Hematopoietic multipotent progenitor cell treated with erythropoietin and hydrocortisone succinate and interleukin-3 and kit ligand, for 17 days (in vitro differentiated cells): Measurements from ENCODE around the gene DUS1L.

Experiments used
- DNase-seq: peaks from one replicate; pipeline ENCODE4 v3.0.0-alpha.2; 2015; ENCODE audit warnings: low spot score

Gene DUS1L

DNA sequence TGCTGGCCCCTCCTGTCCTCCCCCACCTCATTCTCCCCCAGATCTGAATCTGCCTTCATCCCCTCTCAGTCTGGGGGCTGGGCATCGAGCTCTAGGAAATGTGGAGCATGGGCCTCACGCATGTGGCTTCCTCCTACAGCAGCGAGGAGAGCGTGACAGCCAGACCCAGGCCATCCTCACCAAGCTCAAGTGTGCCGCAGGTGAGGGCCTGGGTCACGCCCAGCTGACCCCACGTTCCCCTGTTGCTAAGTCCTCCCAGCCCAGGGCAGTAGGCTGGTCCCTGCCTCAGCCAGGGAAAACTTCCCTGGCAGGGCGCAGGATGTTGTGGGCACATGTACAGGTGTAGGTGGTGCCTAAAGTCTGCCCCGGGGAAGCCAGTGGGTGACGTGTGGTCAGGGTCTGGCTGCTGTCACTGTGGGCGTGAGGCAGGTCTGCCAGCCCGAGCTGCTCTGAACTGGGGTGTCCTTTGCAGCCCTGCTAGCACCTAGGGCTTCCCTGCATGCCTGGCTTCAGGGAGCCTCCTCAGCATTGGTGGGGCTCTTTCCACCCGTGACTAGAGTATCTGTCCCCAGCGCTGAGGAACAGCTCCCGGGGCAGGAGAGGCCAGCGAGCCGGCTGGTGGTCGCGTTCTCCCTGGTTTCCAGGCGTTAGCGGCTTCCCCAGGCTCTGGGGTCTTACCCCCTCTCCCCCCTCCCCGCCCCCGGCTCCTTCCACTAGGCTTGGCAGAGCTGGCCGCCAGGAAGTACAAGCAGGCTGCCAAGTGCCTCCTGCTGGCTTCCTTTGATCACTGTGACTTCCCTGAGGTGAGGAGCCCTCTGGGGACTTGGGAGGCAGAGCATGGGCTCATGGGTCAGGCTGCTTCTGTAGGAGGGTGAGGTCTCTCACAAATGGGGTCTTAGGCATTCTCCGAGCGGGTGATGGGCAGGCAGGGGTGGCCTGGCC is 10.3 kb downstream of the DUS1L start:
- no peak for DNase-seq

- DNase-seq: no peak
These were observed 11.1 kb downstream of the DUS1L start for GRCh38 chr17:82054351-82055022.

- no peak for DNase-seq
These were observed 11.9 kb downstream of the DUS1L start for GRCh38 chr17:82053556-82054263.

- DNase-seq: no peak
These were observed 12.5 kb downstream of the DUS1L start for GRCh38 chr17:82053130-82053529.

DNA sequence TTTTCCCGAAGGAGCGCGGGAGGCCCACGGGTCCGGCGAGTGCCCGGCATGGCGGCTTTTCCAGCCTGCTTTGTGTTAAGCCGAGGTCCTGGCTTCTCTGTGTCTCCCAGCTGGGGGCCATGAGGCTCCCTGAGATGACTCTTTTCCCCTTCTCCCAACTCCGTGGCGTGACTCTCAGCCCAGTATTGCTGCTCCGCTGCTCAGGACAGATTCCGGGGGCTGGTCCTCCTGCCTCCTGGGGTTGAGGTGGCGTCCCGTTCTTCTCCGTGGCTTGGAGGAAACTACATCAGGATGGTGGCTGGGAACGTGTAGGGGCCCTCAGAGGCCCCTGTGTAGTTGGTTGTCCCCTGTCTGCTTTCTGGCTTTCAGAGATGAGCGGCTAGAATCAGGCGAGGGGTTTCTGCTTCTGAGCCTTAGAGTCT is 13.0 kb downstream of the DUS1L start:
- DNase-seq: no peak

DNA sequence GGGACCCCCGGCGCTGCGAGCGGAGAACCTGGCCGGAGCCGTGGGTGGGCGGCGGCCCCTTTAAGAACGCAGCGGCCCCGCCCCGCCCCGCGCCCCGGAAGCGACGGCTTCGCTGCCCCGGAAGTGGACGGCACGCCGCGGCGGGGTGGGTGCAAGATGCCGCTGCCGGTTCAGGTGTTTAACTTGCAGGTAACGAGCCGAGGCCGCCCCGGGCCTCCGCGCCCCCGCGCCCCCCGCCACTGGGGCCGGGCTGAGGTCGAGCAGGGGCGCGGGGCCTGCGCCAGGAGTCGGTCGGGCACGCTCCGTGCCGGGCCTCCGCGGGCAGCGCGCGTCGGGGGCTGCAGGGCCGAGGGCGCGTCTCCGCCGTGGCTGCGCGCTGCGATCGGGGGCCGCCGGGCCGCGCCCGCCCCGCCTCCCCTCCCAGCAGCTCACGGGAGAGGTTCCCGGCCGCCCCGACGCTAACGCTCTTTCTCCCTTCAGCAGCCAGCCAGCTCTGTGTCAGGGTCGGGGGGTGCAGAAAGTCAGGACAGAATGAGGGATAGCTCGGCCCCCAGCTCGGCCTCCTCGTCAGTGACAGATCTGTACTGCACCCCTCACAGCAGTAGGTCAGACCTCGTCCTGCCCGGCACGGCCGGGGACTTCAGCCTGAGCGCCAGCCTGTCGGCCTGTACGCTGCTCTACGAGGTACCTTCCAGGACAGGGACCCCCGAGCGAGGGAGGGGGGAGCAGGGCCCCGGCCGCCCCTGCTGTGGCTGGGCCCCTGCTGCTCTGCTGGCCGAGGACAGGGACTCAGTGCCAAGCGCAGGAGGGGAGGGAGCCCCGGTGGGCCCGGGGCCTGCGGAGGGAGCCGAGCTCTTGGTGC is 13.6 kb downstream of the DUS1L start, which contains the start of the genes GPS1 and RFNG:
Gene GPS1 (plus strand): TSS at position 123 of the 862 bp plus-strand sequence. CDS start 34 bp downstream, at position 157.
Gene RFNG (minus strand): TSS at position 36 of the 862 bp plus-strand sequence. CDS start 45 bp downstream, outside the sequence.
- DNase-seq: peak; percentile 68

DNA sequence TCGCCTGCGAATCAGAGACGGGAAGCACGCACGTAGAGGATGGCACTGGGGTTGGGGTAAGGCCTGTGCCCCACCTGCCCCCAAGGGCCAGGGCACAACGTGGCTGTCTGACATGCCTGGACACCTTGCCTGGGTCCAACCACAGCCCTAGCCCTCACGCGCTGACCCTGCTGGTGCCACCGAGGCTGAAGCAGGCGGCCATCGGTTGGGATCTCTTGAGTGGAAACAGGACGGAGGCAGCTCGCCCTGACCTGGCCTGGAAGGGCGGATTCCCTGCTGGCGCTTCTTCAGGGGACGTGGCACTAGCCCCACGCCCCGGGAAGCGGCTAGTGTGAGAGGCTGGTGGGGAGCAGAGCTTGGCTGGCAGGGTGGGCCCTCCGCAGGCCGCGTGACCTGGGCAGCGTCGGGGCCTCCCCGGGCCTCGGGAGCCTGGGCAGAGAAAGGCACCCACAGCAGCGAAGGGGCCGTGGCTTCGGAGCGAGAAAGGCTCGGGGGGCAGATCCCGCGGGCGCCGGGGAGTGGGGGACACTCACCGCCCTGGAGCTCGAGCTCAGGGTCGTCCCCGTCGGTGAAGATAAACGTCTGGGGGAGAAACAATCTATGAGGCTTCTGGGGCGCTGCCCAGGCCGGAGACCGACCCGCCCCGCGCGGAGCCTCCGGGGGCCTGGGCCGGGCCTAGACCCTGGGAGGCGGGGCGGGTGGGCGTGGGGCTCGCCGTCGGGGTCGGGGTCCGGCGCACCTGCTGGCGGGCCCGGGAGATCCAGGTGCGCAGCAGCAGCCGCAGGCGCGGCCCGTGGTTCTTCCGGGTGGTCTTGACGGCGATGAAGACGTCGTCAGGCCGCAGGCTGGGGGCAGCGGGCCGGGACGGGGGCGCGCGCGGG is 14.6 kb downstream of the DUS1L start:
- no peak for DNase-seq

DNA sequence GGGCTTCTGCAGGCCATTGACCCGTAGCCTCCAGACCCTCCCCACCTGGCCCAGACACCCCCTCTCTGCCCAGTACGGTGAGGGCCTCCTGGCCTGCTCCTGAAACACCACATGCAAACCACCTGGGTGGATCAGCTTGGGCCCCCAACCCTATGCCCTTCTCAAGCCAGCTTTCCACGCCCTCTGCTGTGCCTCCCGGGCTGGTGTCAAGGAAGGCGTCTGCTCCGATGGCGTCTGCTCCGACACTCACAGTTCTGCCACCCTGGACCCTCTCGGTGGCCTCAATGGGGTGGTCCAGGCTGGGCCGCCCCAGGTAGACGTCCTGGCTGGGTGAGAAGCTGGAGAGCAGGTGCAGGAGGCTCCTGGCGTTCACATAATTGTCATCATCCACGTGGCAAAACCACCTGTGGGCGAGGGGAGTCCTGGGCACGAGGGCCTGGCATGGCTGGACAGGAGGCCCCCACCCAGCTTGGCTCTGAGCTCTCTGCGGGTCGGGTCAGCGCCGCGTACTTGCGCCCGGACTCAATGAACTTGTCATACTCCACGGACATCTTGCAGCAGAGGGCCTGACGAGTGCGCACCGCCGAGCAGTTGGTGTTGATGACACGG is 15.3 kb downstream of the DUS1L start:
- no peak for DNase-seq

DNA sequence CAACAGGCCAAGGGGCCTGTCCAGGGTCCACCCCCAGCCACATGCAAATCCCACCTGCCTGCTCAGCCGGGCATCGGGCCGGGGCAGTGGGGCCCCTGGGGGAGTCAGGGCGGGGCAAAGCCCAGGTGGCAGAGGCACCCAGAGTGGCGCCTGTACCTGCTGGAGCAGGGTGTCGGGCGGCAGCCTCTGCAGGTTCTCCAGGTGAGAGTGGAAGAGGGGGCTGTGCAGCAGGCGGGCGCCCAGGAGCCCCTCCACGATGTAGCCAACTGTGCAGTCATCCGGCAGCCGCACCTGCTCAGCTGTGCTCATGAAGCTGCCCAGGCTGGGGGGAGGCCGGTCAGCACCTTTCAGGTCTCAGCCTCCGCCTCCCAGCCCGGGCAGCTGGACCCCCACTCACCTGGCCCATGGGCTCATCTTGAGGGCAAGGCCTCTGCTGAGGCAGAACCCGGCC is 16.1 kb downstream of the DUS1L start:
- no peak for DNase-seq

DNA sequence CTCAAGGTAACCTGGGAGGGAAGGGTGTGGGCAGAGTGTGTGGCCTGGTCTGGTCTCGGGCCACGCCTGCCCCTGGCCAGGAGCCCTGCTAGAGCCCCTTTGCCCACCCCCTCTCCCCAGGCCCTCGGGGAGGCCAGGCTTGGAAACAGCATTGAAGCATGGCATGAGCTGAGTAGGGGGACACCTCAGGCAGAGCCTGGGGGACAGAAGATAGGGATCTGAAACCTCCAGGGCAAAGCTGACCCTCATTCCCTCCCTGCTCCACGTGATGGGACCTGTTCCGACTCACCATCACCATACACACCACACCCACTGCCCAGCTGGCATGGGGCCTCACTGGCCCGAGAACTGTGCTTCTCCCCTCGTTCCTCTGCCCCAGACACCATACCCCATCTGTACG is 16.5 kb downstream of the DUS1L start:
- no peak for DNase-seq

DNA sequence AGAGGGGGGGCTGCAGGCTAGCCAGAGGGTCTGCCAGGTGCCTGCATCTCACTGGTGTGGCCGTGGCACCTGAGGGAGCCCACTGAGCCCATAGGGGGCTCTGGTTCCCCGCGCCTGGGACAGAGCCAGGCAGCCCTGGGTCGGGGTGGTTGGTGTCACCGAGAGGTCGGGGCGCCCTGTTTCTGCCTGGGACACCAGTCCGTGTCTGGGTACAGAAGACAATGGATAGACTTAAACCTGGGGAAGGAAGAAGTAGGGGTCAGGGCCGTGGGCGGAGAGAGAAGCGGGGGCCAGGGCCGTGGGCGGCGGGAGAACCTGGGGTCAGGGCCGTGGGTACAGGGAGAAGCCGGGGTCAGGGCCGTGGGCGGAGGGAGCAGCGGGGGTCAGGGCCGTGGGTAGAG is 17.0 kb downstream of the DUS1L start:
- no peak for DNase-seq

- no peak for DNase-seq
These were observed 17.6 kb downstream of the DUS1L start for GRCh38 chr17:82047914-82048570.

DNA sequence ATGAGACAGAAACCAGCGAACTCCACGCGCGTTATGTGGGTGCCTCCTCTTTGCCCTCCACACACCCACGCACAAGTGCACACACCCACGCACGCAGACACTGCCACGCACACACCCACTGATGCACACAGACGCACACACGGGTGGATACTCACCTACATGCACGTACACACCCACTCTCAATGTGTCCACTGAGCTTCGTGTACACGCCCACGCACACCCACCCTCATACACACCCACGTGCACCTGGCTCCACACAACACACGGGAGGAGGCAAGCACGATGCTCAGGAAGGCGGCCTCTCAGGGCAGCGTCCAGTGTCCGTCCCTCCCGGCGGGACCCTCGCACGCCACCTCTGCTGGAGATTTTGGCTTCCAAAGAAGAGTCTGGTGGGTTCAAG is 18.2 kb downstream of the DUS1L start:
- DNase-seq: no peak

GRCh38 chr17:82046903-82047302 is 18.7 kb downstream of the DUS1L start:
- DNase-seq: no peak

DNA sequence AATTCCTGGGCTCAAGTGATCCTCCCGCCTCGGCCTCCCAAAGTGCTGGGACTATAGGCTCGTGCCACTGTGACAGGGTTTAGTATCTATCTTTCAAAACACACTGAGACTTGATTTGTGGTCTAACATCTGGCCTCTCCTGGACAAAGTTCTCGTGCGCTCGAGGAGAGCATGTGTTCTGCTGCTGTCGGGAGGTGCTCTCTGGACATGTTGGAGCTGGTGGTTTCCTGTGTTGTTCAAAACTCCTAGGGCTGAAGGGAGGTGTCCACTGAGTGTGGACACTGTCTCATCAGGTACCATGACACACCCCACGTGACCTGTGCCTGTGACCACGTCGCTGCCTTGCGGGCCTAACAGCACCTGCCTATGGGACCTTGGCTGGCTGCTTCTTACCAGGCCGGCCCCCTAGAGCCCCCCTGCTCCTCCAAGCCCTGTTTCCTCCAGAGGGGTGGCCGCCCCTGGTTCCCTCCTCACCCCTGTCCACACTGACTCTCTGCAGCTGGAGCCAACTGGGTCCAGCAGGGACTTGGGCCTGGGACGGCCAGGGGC is 19.6 kb downstream of the DUS1L start:
- no peak for DNase-seq

GRCh38 chr17:82043507-82043906 is 22.1 kb downstream of the DUS1L start:
- no peak for DNase-seq

- DNase-seq: no peak
These were observed 23.0 kb downstream of the DUS1L start for GRCh38 chr17:82042649-82043048.

GRCh38 chr17:82041144-82041814 is 24.3 kb downstream of the DUS1L start:
- no peak for DNase-seq
